Stimulated activated CD4-positive, alpha-beta T cell treated with anti-CD3 and anti-CD28 coated beads, Interleukin-1b, Interleukin-23, amount 100 ng/mL, for 24 hours (primary cell): ENCODE data around the gene UIMC1.
"Not testable (repeated sequence)": the region's sequence is repeated elsewhere in the genome, so short reads cannot be mapped to it uniquely, and the experiment has no call there.

Experiments
- DNase-seq, 4 experiments: peaks; one replicate each; pipeline ENCODE4 v3.0.0-alpha.2; 2020; ENCODE audit warnings: low read depth in 4 of 4, low spot score in 1 of 4

UIMC1 gene

DNA sequence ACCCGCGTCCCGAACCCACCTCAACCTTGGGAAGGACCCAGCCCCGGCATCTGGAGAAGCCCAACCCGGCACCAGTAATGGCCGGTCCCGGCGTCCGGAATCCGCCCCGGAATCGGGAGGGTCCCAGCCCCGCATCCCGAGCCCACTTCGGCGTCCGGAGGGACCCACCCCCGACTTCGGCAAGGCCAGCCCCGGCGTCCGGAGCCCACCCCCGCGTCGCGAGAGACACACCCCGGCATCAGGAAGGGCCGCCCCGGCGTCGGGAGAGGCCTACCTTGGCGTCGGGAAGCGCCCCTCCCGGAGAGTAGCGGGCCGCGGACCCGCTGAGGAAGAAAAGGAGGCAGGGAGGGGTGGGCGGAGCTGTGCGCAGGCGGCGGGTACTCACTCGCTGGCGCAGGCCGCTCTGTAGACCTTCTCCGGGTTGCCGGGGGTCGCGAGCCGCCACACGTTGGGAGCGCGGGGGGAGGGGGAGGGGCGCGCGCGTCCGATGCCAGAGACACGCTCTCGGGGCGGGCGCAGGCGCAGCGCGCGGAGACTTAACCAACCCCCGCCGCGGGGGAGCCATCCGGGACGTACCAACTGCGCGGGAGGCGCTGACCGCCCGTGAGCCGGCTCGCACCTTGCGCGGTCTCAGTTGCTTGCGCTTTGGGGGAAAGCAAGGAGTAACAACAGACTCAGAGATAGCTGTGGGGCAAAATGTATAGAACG lies at the start of gene UIMC1:
UIMC1 (minus strand) TSS at position 515 of the 708 bp plus-strand sequence. CDS start 24,164 bp downstream, outside the sequence.
- DNase-seq = peak; percentile 78 to 92 (median 88)

DNA sequence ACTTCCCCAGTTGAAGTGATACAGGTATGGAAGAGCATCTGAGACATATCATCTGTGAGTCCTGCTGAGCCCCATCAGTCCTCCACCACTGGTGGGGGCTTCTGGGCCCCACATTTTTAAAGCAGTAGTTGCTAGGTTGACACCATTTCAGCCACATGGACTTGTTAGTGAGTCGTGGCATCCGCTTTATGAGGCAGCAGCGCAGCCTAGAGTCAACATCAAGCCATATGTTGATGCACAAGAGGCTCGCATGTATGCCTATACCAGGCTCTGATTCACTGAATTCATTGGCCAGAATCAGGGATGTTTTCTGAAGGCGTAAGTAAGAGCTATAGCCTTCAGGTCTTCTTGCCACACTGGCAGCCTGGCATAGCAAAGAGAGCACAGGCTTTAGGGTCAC lies 42.7 kb upstream of the UIMC1 start:
- DNase-seq = no peak

- DNase-seq = not testable (repeated sequence)
Observed at GRCh38 chr5:177048531-177048930, 42.0 kb upstream of the UIMC1 start.

DNA sequence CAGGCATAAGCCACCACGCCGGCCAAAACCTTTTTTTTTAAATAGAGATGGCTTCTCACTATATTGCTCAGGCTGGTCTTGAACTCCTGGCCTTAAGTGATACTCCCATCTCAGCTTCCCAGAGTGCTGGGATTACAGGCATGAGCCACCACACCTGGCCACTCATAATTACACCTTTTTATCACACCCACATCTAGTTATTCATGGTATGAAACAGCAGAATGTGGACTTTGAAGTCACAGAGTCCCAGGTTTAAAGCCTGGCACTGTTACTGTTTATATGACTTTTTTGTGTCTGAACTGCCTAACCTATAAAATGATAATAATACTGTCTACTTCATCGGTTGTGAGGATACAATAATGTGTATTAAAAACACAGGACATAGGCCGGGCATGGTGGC lies 39.1 kb upstream of the UIMC1 start:
- DNase-seq = no peak

DNA sequence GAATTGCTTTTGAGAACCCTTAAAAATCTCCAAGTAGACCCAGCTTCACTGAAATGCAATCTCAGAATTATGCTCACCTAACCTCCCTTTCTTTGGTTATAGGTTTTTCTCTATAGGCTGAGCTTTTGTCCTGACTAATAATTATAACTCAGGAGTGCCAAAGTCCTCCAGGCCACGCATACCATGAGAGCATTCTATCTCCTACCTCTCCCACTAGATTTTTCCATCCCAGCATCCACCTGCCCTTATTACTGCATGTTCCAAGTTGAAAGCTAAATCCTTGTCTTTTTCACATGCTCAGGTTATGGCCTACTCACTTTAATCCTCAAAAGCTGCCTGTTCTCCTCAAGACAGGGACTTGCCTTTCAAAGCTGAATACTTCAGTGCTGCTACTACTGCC lies 38.1 kb upstream of the UIMC1 start:
- no peak for DNase-seq

DNA sequence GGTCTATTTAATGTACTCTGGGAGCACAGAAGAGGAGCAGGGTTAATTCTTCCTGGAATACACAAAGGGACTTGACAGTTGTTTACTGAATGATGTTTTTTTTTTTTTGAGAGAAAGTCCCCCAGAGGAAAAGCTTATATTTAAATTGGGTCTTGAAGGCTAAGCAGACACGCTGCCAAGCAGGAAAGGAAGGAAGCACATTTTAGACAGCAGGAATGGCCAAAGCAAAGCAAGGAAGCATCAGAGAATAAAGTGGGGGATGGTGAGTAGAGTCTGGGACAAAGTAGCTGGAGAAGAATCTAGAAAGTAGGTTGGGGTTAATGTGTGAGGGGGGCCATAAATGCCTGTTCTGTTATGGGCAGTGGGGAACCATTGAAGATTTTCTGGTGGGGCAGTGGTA lies 37.4 kb upstream of the UIMC1 start:
- DNase-seq = no peak

- DNase-seq = no peak
Observed at GRCh38 chr5:177043114-177043513, 36.5 kb upstream of the UIMC1 start.

DNA sequence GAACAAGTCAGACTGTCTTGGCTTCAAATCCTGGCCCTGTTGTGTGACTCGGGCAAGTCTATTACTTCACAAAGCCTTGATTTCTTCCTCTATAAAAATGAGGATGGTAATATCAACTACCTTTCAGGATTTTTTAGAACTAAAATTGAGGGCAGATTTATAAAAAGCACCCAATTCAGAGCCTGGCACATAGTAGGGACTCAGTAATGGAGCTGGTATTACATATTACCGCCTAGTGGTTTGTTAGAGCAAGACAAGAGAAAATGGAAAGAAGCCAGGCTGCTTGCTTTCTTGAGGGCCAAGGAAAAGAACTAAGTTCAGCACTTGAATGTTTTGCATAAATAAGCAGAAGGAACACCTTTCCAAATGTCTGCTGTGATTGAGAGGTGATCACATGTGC lies 35.4 kb upstream of the UIMC1 start:
- DNase-seq = no peak

DNA sequence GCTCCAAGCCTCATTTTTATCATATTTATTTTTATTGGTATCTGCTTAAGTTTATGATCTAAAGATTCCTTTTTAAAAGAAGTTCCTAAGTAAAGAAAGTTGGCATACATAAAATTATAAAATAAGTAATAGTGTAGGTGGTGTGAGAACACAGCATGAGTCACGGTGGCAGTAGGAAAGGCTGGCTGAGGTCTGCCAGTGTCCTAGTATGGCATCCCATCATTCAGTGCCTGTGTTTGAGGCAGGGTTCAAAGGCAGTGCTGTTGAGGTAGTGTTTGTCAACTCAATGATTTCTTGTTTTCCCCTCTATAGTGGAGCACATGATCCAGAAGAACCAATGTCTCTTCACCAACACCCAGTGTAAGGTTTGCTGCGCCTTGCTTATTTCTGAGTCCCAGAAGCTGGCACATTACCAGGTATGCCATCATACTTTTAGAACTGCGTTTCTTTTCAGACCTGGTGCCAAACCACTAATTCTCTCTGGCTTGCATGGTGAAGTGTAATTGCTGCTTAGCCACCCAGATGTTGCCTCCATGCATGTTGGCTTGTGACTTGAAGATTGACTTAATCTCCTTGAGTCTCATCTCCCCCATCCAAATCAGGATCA lies 34.3 kb upstream of the UIMC1 start:
- DNase-seq = no peak

GRCh38 chr5:177036921-177037320 lies 30.3 kb upstream of the UIMC1 start:
- DNase-seq = no peak

DNA sequence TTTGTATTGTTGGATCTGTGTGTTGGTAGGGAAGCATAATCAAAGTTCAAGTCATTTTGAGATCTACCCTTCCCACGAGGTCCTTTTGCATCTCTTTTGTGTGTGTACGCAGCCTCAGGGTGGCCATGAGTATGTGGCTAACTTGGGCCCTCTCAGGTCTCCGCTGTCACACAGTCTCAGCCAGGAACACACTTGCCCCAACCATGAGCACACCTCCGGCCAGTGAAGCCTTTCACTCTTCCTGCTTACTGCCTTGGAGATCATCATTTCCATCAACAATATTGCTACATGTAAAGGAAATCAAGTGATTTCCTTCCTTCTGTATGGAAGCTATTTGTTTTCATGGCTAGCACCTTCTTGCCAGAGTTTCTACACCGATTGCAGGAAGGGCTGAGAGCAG lies 29.9 kb upstream of the UIMC1 start:
- no peak for DNase-seq

DNA sequence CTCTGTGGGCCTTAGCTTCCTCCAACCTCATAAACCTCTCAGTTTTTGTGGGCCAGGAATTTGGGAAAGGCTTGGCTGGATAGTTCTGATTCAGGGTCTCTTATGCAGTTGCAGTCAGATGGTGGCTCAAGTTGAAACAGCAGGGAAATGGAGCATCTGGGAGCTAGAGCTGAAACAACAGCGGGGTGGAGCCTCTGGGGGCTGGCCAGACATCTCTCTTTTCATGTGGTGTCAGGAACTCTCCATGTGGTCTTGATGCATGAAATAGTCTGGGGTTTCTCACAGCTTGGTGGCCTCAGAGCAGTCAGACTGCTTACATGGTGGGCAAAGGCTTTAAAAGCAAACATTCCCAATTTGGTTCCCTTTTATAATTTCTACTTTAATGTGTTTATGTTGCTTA lies 29.4 kb upstream of the UIMC1 start:
- DNase-seq = no peak

GRCh38 chr5:177029498-177029897 lies 22.9 kb upstream of the UIMC1 start:
- no peak for DNase-seq

GRCh38 chr5:177027665-177028064 lies 21.1 kb upstream of the UIMC1 start:
- DNase-seq = no peak

- DNase-seq = no peak
Observed at GRCh38 chr5:177025101-177025601, 18.6 kb upstream of the UIMC1 start.

GRCh38 chr5:177024559-177024958 lies 18.0 kb upstream of the UIMC1 start:
- no peak for DNase-seq

DNA sequence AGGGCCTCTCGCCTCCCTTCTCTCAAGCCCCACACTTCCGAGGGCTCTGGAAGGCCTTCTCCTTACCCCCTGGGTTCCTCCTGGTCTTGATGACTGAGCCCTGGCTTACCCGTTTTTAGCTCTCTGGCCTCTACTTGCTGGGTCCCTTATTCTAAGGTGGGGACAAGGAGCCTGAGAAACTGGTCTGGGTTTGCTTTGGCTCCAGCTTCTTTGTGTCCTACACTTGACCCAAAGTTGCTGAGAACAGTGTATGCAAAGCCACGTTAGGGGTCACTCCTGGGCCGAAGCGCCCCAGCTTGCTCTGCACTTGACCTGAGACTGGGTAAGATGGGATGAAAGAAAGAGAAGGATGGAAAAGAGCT lies 16.7 kb upstream of the UIMC1 start:
- DNase-seq = peak in 1 of 4 experiments; percentile 2

DNA sequence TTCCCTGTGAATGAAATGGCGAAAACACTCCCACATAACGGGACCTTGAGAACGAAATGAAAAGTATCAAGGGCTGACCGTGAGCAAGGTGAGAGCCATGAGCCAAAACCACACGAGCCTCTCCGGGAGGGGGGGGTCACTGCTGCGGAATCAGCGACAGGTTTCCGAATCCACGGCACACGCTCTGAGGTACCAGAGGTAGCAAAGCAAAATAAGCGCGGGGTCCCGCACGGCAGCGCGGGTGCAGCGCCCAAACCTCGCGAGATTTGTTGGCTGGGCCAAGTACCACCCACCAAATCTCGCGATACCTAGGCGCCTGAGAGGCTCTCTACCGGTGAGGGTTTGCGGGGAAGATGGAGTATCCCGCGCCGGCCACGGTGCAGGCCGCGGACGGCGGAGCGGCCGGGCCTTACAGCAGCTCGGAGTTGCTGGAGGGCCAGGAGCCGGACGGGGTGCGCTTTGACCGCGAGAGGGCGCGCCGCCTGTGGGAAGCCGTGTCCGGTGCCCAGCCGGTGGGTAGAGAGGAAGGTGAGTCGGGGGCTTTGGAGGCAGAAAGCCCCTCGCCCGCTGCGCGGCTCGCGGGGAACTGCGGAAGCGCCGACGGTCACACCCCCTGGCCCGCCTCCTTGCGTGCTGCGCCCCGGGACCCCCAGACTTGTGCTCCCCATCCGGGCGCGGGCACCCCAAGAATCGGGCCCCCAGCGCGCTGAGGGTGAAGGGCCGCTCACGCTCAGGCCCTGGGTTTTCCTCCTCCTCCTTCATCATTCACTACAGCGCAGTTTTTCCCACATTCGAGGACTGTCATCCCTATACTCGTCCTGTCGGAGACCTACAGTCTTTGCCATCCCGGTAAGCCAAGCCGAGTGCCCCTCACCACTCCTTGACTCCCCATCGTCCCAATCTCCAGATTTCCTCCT lies 16.1 kb upstream of the UIMC1 start, which contains the start of gene ZNF346:
ZNF346 (plus strand) TSS at position 311 of the 917 bp plus-strand sequence; CDS start at position 354, 43 bp downstream.
- DNase-seq = peak; percentile 86 to 91 (median 88)

DNA sequence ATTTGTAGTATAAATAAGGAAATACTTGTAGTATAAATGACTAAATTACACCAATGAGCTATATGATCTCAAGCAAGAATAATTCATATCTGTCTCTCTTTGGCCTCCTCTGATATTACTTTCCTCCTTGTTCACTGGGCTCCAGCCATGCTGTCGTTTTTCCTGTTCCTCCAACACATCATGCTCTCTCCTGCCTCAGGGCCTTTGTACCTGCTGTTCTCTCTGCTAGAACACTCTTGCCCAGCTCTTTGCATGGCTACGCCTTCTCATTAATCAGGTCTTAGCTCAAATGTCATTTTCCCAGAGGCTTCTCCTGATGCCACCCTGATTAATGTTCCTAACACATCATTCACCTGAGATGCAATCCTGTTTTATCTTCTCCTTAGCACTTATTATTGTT lies 13.5 kb upstream of the UIMC1 start:
- no peak for DNase-seq

DNA sequence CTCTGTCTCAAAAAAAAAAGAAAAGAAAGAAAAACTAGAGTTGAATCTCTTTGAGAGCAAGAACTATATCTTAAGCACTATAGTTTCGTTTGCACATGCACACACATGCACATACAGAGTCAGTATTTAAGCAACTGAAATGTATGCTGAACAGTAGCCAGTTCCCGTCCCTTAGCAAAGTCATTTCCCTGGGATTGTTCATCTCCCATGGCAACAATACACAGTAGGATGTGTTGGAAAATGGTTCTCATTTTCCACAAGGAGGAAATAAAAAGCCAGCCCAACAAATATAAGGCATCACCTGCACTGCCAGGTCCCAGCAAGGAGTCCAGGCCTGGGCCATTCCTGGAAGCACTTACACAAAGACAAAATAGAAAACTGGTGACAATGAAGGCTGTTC lies 11.8 kb upstream of the UIMC1 start:
- no peak for DNase-seq

- DNase-seq = no peak
Observed at GRCh38 chr5:177015156-177015555, 8.6 kb upstream of the UIMC1 start.

DNA sequence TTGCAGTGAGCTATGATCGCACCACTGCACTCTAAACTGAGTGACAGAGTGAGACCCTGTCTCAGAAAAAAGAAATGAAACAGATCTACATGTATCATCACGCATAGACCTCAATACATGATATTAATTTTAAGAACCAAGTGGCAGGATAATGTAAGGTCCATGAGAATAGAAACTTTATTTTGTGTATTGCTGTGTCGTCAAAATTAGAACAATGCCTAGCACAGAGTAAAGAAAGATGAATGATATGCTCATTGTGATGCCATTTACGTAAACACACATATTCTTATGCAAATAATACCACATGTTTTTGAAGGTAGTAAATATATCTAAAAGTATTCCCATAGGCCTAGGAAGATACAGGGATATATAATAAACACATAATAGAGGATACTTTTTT lies 3.6 kb upstream of the UIMC1 start:
- DNase-seq = no peak
